Measurements from ENCODE around the gene VAT1. TPM values are rescaled to one million over a fixed set of nuclear protein-coding genes. Genes with fewer than 3 reads are reported as not detected.

Gene VAT1
- total and polyA plus RNA-seq, 7 donors = 43.0 to 164 (median 85.9) TPM

- H3K9me3 ChIP-seq = no peaks in the 10 kb centered on the region
- no peaks in the 10 kb centered on the region for H3K4me1 ChIP-seq
- no peak for DNase-seq
- H3K36me3 ChIP-seq = peaks cover 38 to 94% (median 53%) of the 10 kb centered on the region in 4 donors
- WGBS, 2 donors = 87 to 88% methylated on average over 6 of the region's 6 CpGs
- intact Hi-C loops (cut with DNase I) = no loop called here
- TF ChIP-seq EP300 (IDR thresholded peaks at IDR 0.05) (no peak), POLR2AphosphoS5 (IDR thresholded peaks at IDR 0.05) (no peak), POLR2A (IDR thresholded peaks at IDR 0.05) (no peak)
- TF ChIP-seq, protein P1, sequence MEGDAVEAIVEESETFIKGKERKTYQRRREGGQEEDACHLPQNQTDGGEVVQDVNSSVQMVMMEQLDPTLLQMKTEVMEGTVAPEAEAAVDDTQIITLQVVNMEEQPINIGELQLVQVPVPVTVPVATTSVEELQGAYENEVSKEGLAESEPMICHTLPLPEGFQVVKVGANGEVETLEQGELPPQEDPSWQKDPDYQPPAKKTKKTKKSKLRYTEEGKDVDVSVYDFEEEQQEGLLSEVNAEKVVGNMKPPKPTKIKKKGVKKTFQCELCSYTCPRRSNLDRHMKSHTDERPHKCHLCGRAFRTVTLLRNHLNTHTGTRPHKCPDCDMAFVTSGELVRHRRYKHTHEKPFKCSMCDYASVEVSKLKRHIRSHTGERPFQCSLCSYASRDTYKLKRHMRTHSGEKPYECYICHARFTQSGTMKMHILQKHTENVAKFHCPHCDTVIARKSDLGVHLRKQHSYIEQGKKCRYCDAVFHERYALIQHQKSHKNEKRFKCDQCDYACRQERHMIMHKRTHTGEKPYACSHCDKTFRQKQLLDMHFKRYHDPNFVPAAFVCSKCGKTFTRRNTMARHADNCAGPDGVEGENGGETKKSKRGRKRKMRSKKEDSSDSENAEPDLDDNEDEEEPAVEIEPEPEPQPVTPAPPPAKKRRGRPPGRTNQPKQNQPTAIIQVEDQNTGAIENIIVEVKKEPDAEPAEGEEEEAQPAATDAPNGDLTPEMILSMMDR (IDR thresholded peaks at IDR 0.05) = no peak
- no peak overlapping the region for H3K27ac ChIP-seq
- no peak overlapping the region for H3K4me3 ChIP-seq
- H3K27me3 ChIP-seq = no peaks in the 10 kb centered on the region
Observed at GRCh38 chr17:42989726-42990652, 32.2 kb downstream of the VAT1 start.

GRCh38 chr17:42989141-42989540 is 33.0 kb downstream of the VAT1 start:
- no peak for TF ChIP-seq POLR2A (IDR thresholded peaks at IDR 0.05)
- TF ChIP-seq POLR2AphosphoS5 (IDR thresholded peaks at IDR 0.05) = no peak
- TF ChIP-seq, protein P1 (IDR thresholded peaks at IDR 0.05) = no peak
- no peak for TF ChIP-seq EP300 (IDR thresholded peaks at IDR 0.05)
- no peak for DNase-seq
- Histone ChIP-seq H3K27me3 (no peaks in the 10 kb centered on the region), H3K9me3 (no peaks in the 10 kb centered on the region), H3K4me3 (no peak overlapping the region), H3K36me3 (peaks cover 38 to 94% (median 53%) of the 10 kb centered on the region in 4 donors), H3K27ac (no peak overlapping the region), H3K4me1 (no peaks in the 10 kb centered on the region)
- WGBS, 2 donors = 97 to 98% methylated on average over 5 of the region's 5 CpGs
- intact Hi-C loops (cut with DNase I) = no loop called here

DNA sequence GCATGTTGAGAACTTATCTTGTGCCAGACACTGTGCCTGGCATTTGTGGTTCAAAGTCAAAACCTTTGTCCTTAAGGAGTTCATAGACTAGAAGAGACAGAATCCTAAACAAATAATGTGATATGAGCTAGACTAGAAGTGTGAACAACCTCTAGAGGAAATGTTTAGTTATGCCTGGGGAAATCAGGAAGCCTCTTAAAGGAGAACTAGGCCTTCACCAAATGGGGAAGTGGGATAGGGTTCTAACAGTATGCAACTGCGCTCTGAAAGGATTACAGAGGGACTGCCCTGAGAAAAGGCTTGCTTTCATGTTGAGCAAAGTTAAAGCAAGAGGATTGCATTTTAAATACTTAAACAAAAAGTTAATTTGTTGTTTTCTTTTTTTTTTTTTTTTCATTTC is 37.0 kb downstream of the VAT1 start:
- intact Hi-C loops (cut with DNase I) = no loop called here
- no peak for TF ChIP-seq POLR2AphosphoS5 (IDR thresholded peaks at IDR 0.05)
- TF ChIP-seq EP300 (IDR thresholded peaks at IDR 0.05) = no peak
- TF ChIP-seq, protein P1 (IDR thresholded peaks at IDR 0.05) = no peak
- no peak for TF ChIP-seq POLR2A (IDR thresholded peaks at IDR 0.05)

GRCh38 chr17:42982266-42982665 is 39.9 kb downstream of the VAT1 start:
- H3K9me3 ChIP-seq = no peaks in the 10 kb centered on the region
- no peak for DNase-seq
- peak overlapping the region in 1 of 4 donors; percentile 86 for H3K27ac ChIP-seq
- TF ChIP-seq, protein P1 (IDR thresholded peaks at IDR 0.05) = no peak
- TF ChIP-seq EP300 (IDR thresholded peaks at IDR 0.05) = no peak
- no peak for TF ChIP-seq POLR2AphosphoS5 (IDR thresholded peaks at IDR 0.05)
- no peak for TF ChIP-seq POLR2A (IDR thresholded peaks at IDR 0.05)
- intact Hi-C loops (cut with DNase I) = no loop called here
- no peak overlapping the region for H3K4me3 ChIP-seq
- peaks cover 0 to 32% (median 22%) of the 10 kb centered on the region in 4 donors for H3K4me1 ChIP-seq
- H3K36me3 ChIP-seq = peaks cover 0 to 25% (median 7%) of the 10 kb centered on the region in 4 donors
- H3K27me3 ChIP-seq = no peaks in the 10 kb centered on the region

More for the DNA sequence above, 37.0 kb downstream of the VAT1 start:
- Histone ChIP-seq H3K4me1 (peaks cover 0 to 18% (median 13%) of the 10 kb centered on the region in 4 donors), H3K4me3 (no peak overlapping the region), H3K9me3 (no peaks in the 10 kb centered on the region), H3K27me3 (no peaks in the 10 kb centered on the region), H3K36me3 (peaks cover 24 to 55% (median 37%) of the 10 kb centered on the region in 4 donors), H3K27ac (no peak overlapping the region)
- 0 to 55% methylated on average over 1 of the region's 1 CpG for whole genome bisulfite sequencing, 2 donors
- DNase-seq = no peak

All from sigmoid colon (tissue), 7 donors.